ENCODE measurements around the gene DOC2B. TPM values are rescaled to one million over a fixed set of nuclear protein-coding genes. Genes with fewer than 3 reads are reported as not detected.
"Not testable (repeated sequence)": the region's sequence is repeated elsewhere in the genome, so short reads cannot be mapped to it uniquely, and the experiment has no call there.

The DOC2B gene
- total RNA-seq, 1 donor from 2014 or later: 0.34 TPM

- H3K4me1 Mint-ChIP-seq; H3F3A ChIP-seq (ENCODE audit: low read depth); H3K9ac ChIP-seq; H3K9me3 Mint-ChIP-seq; H3K79me2 ChIP-seq (ENCODE audit: low read depth); H3K36me3 ChIP-seq; H2AFZ ChIP-seq (replicated peaks); H3K4me3 ChIP-seq; H3K27ac ChIP-seq; H3K27me3 Mint-ChIP-seq (ENCODE audit: insufficient read depth, low read depth); H3K4me1 ChIP-seq; H4K20me1 ChIP-seq (ENCODE audit: low read depth); H3K27ac Mint-ChIP-seq; H3K27me3 ChIP-seq; H3K36me3 Mint-ChIP-seq; H3K4me3 Mint-ChIP-seq; H3K4me2 ChIP-seq; H3K9me3 ChIP-seq (ENCODE audit: low read depth); DNase-seq (ENCODE audit: low spot score): not testable (repeated sequence)
- TF ChIP-seq, protein P1, sequence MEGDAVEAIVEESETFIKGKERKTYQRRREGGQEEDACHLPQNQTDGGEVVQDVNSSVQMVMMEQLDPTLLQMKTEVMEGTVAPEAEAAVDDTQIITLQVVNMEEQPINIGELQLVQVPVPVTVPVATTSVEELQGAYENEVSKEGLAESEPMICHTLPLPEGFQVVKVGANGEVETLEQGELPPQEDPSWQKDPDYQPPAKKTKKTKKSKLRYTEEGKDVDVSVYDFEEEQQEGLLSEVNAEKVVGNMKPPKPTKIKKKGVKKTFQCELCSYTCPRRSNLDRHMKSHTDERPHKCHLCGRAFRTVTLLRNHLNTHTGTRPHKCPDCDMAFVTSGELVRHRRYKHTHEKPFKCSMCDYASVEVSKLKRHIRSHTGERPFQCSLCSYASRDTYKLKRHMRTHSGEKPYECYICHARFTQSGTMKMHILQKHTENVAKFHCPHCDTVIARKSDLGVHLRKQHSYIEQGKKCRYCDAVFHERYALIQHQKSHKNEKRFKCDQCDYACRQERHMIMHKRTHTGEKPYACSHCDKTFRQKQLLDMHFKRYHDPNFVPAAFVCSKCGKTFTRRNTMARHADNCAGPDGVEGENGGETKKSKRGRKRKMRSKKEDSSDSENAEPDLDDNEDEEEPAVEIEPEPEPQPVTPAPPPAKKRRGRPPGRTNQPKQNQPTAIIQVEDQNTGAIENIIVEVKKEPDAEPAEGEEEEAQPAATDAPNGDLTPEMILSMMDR (IDR thresholded peaks at IDR 0.05): peak; percentile 50
Measured at GRCh38 chr17:136531-136930, 44.9 kb downstream of the DOC2B start.

DNA sequence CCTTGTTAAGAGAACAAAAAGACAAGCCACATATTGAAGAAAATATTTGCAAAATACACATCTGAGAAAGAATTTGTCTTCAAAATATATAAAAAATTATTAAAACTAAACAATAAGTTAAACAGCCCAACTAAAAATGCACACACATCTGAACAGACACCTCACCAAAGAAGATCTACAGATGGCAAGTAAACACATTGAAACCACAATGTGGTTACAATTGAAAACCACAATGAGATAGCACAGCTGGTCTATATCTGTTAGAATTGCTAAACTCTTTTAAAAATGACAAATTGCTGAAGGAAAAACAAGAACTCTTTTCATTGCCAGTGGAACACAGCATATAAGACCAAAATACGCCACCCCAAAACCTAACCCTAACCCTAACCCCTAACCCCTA lies 45.6 kb downstream of the DOC2B start:
- not testable (repeated sequence) for H3F3A ChIP-seq (ENCODE audit: low read depth); H3K9ac ChIP-seq; H2AFZ ChIP-seq (replicated peaks); DNase-seq (ENCODE audit: low spot score); H3K4me3 Mint-ChIP-seq; H3K27ac Mint-ChIP-seq; H3K36me3 ChIP-seq; H4K20me1 ChIP-seq (ENCODE audit: low read depth); H3K4me1 Mint-ChIP-seq; H3K36me3 Mint-ChIP-seq; H3K4me3 ChIP-seq; H3K4me1 ChIP-seq; H3K79me2 ChIP-seq (ENCODE audit: low read depth); H3K9me3 ChIP-seq (ENCODE audit: low read depth); H3K27me3 ChIP-seq; H3K27me3 Mint-ChIP-seq (ENCODE audit: insufficient read depth, low read depth); H3K27ac ChIP-seq; H3K9me3 Mint-ChIP-seq; H3K4me2 ChIP-seq

GRCh38 chr17:135022-135421 lies 46.4 kb downstream of the DOC2B start:
- H3K27me3 ChIP-seq; DNase-seq (ENCODE audit: low spot score); H3K4me2 ChIP-seq; H3K9ac ChIP-seq; H3K9me3 Mint-ChIP-seq; H3K36me3 ChIP-seq; H3K27ac Mint-ChIP-seq; H3K4me1 Mint-ChIP-seq; H3K4me1 ChIP-seq; H2AFZ ChIP-seq (replicated peaks); H3K27ac ChIP-seq; H3K79me2 ChIP-seq (ENCODE audit: low read depth); H3K4me3 ChIP-seq; H3K9me3 ChIP-seq (ENCODE audit: low read depth); H4K20me1 ChIP-seq (ENCODE audit: low read depth); H3K27me3 Mint-ChIP-seq (ENCODE audit: insufficient read depth, low read depth); H3K36me3 Mint-ChIP-seq; H3K4me3 Mint-ChIP-seq; H3F3A ChIP-seq (ENCODE audit: low read depth): not testable (repeated sequence)

DNA sequence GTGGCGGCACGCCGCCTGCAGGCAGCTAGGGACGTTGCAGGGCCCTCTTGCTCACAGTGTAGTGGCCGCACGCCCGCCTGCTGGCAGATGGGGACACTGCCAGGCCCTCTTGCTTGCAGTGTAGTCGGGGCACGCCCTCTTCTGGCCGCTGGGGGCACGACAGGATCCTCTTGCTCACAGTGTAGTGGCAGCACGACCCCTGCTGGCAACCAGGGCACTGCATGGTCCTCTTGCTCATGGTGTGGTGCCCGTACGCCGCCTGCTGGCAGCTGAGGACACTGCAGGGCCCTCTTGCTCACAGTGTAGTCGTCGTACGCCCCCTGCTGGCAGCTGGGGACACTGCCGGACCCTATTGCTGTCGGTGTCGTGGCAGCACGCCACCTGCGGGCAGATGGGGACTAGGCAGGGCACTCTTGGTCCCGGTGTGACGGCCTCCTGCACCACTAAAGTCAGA lies 47.1 kb downstream of the DOC2B start:
- H3K27ac ChIP-seq; H3K4me1 Mint-ChIP-seq; H3K9me3 ChIP-seq (ENCODE audit: low read depth); H4K20me1 ChIP-seq (ENCODE audit: low read depth); DNase-seq (ENCODE audit: low spot score); H3K9ac ChIP-seq; H3K4me1 ChIP-seq; H3K4me3 Mint-ChIP-seq; H3K27me3 ChIP-seq; H2AFZ ChIP-seq (replicated peaks); H3K27ac Mint-ChIP-seq; H3K27me3 Mint-ChIP-seq (ENCODE audit: insufficient read depth, low read depth); H3K4me2 ChIP-seq; H3K4me3 ChIP-seq; H3F3A ChIP-seq (ENCODE audit: low read depth); H3K36me3 Mint-ChIP-seq; H3K79me2 ChIP-seq (ENCODE audit: low read depth); H3K36me3 ChIP-seq; H3K9me3 Mint-ChIP-seq: not testable (repeated sequence)
- TF ChIP-seq, protein P1 (IDR thresholded peaks at IDR 0.05): peak; percentile 11

DNA sequence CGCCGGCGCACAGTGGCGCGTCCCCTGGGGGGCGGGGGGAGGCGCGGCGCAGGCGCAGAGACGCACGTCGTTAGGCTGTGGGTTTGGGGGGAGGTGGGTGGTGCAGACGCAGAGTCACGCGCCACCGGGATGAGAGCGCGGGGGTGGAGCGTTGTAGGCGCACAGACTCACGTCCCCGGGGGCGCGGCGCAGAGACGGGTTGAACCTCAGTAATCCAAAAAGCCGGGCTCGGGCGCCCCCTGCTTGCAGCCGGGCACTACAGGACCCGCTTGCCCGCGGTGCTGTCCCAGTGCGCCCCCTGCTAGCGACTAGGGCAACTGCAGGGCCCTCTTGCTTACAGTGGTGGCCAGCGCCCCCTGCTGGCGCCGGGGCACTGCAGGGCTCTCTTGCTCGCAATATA lies 47.5 kb downstream of the DOC2B start:
- H3K27ac ChIP-seq; H3K4me2 ChIP-seq; H3K9ac ChIP-seq; H3K4me1 Mint-ChIP-seq; H3K36me3 Mint-ChIP-seq; H3K27me3 Mint-ChIP-seq (ENCODE audit: insufficient read depth, low read depth); H3K4me3 ChIP-seq; H3K4me3 Mint-ChIP-seq; H3K9me3 ChIP-seq (ENCODE audit: low read depth); H4K20me1 ChIP-seq (ENCODE audit: low read depth); H3K4me1 ChIP-seq; H3K79me2 ChIP-seq (ENCODE audit: low read depth); H3K27ac Mint-ChIP-seq; H3K27me3 ChIP-seq; H2AFZ ChIP-seq (replicated peaks); H3K36me3 ChIP-seq; H3K9me3 Mint-ChIP-seq; H3F3A ChIP-seq (ENCODE audit: low read depth): not testable (repeated sequence)
- DNase-seq (ENCODE audit: low spot score): peak; percentile 1

All from neural progenitor cell (in vitro differentiated cells).